ENCODE results near the gene TXNDC12.
A peak's percentile ranks its signal among the peaks of the same experiment; 100 is the strongest.

Gene TXNDC12

DNA sequence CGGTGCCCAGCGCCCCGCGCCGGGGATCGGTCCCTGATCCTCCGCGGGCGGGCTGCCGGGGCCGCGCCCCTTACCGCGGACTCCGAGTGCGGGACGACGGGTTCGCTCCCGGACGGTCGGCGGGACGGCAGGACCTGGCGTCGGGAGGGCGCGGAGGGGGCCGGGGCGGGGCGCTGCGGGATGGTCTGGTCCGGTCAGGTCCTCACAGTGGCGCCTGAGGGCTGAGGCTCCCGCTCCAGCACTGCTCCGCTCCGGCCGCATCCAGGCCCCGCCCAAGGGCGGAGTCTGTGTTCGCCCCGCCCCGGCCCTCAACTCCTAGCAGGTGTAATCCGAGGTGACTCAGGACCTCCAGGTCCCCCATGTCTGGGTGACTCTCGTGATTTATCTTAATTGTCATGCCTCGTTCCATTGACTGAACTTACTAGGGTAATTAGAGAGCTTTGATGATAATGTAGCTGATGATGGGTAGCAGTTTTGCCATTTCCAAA, 64.5 kb downstream of the TXNDC12 start, which contains the start of gene RAB3B:
Gene RAB3B, minus strand, starts transcription at position 223 of the 488 bp plus-strand sequence. CDS start 13,583 bp downstream, outside the sequence.
- DNase-seq = peak; percentile 1 to 68 (median 58)

DNA sequence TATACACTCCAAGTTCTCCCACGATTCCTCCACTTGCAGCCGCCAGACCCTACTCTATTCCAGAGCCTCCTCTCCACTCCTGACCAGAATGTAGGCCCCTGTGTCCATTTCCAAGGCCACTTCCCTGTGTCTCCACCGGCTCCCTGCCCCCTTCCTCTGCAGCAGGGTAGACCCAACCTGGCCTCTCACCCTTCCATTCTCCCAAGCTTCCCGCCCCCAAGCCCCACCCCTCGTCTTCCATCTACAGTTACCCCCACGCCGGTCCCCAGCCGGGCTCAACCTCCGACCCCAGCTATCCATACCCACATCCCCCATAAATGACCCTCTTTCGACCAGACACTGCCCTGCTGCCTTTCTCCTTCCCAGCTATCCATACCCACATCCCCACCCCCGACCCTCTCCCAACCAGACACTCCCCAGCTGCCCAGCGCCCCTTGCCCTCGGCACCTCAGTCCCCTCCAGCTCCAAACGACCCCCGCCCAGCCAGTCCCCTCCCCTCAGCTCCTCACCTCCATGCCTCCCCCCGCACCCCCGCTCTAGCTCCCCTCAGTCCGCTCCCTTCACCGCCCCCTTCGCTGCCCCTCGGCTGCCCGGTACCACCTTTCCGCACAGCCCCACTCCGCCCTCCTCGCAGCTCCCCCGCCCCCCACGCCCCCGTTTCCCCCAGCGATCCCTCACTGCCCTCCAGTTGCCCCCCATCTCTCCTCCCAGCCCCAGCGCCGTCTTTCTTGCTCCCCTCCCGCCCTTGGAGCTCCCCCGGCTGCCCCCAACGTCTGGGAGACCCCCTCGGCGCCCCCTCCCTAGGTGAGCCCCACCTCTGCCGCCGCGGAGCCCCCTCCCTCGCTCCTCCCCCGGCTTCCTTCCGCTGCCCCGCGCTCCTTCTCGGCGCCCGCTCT, 65.2 kb downstream of the TXNDC12 start:
- DNase-seq = no peak

DNA sequence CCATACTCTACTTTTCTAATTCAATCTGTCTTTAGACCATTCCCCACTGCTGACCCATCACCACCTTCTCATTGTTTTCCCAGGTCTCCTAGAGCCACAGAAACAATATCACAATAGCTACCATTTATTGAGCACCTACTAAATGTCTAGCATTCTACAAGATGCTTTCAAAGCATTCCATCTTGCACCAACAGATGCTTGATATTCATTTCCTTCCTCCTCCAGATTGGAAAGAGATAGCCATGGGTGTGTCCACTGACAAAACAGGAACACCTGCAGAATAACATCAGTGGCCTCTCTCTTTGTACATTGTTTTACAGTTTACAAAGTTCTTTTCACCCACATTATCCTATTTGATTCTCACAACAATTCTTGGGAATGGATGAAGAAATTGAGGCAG, 66.7 kb downstream of the TXNDC12 start:
- no peak for DNase-seq

DNA sequence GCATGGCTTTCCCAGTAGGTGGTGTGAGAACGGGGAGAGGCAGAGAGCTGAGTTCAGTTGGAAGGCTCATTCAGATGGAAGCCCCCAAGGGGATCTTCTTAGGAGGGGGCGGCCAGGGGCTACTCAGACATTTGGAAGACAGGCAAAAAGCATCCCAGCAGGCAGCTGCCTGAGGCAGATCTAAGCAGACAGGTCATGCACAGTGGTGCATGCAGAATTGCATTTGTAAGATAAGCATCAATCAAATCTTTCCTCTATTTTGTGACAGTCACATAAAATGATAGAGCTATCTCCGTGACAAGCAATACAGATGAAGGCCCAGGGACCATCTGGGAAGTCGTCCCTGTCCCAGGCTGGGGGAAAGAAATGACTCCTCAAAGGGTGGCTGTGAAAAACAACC, 68.3 kb downstream of the TXNDC12 start:
- DNase-seq = no peak

DNA sequence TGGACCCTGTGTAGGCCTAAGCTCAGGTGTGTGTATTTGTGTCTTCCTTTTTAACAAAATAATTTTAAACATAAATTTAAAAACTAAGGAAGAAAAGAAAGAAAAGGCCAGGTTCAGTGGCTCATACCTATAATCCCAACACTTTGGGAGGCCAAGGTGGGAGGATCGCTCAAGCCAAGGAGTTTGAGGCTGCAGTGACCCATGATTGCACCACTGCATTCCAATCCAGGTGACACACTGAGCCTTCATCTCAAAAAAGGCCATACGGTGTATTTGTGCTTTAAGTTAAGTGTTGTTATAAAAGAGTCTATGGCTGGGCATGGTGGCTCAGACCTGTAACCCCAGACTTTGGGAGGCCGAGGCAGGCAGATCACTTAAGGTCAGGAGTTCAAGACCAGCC, 72.8 kb downstream of the TXNDC12 start:
- no peak for DNase-seq

DNA sequence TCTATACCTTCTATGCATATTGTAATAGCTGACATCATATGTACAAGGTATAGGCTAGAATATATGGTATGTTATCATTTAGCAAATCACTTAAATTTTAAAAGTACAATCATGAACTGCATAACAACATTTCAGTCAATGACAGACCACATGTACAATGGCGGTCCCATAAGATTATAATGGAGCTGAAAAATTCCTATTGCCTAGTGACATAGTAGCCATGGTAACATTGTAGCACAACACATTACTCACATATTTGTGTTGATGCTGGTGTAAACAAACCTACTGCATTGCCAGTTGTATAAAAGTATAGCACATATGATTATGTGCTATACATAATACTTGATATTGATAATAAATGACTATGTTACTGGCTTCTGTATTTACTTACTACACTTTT, 73.4 kb downstream of the TXNDC12 start:
- no peak for DNase-seq

DNA sequence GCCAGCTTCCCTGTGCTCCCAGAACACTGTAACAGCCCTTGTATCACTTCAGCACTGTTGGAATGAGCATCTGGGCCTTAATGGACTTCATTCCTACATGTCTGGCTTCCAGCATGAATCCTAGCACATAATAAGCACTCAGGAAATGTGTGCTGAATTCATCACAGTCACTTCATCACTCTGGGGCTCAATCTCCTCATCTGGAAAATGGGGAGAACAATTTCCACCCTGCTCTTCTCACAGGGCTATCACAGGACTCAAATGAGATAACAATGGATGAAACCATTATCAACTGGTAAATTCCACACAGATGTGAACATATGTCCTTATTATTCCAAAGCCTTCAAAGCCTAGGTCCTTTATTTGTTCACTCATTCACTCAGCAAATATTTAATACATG, 76.9 kb downstream of the TXNDC12 start:
- no peak for DNase-seq

DNA sequence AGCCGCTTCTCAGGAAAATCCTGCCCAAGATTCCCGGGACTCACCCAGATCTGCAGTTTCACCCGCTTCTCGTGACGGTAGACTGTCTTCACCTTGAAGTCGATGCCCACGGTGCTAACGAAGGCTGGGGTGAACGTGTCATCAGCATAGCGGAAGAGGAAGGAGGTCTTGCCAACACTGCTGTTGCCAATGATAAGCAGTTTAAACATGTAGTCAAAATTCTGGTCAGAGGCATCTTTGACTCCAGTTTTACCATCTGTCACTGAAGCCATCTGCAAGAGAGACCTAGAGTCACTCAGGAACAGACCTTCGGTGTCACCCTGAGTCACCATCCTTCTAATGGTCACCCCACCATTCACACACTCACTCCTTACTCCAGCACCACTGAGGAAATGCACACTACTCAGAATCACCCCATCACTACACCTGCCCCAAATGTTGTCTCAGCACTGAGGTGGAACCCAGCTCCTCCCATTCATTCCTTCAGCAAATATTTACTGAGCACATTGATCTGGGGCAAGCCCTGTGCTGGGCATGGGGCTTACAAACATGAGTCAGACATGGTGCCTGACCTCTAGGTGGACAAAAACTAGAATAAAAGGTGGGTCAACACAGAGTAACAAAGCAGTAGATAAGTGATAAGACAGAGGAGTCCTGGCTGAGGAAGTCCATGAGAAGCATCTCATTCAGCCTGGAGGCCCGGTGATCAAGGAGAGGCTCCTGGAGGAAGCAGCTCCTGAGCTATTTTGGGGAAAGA, 78.0 kb downstream of the TXNDC12 start:
- no peak for DNase-seq

DNA sequence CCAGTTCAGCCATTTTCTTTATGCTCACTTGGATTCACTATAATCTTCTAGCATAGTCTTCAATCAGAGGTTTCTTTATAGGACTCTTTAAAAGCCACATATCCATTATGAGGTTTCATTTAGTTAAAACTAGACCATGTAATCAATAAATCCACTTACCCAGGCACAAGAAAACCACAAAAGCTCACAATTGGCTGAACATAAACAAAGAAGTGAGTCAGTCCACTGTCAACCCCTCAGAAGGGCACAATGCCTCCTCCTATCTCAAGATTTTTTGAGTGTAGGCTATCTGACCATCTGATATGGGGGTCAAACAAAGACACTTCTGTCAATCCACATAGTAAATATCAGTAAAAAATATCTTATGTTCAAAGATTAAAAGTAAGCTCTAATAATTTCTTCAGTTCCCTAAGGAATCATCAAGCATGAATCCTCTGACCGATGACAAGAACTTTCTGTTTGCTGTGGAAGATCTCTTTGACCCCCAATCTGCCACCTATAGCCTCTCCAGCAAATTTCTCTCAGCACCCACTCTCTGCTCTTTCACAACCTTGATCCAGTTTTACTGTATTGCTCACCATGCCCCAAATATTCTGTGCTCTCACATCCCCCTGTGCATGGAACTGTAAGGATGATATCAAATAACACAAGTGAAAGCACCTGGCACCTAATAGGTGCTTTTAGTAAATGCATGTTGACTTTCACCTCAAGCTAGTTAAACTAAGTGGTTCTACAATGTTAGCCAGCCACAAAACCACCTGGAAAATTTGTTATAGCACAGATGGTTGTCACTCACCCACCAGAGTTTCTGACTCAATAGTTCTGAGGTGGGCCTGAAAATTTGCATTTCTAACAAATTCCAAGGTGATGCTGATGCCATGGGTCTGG, 81.2 kb downstream of the TXNDC12 start:
- DNase-seq = no peak
